ENCODE measurements around the gene LIFR.

The LIFR gene

GRCh38 chr5:38455796-38456330, 100.6 kb downstream of the LIFR start:
- DNase-seq (ENCODE audit: low read depth in 2 of 2), result no peak
- no peak for TF ChIP-seq CTCF (IDR thresholded peaks at IDR 0.05; ENCODE audit: low read depth, low read length)

GRCh38 chr5:38453921-38454320, 102.5 kb downstream of the LIFR start:
- no peak for DNase-seq (ENCODE audit: low read depth in 2 of 2)
- H3K4me3 ChIP-seq (replicated peaks in 1 of 2; ENCODE audit: low read depth in 2 of 2, low read length in 2 of 2), result no peak overlapping the region
- TF ChIP-seq CTCF (IDR thresholded peaks at IDR 0.05; ENCODE audit: low read depth, low read length), result no peak

More at GRCh38 chr5:38455796-38456330, 100.6 kb downstream of the LIFR start:
- H3K4me3 ChIP-seq (replicated peaks in 1 of 2; ENCODE audit: low read depth in 2 of 2, low read length in 2 of 2), result no peak overlapping the region

GRCh38 chr5:38453506-38453905, 102.9 kb downstream of the LIFR start:
- no peak for DNase-seq (ENCODE audit: low read depth in 2 of 2)
- no peak overlapping the region for H3K4me3 ChIP-seq (replicated peaks in 1 of 2; ENCODE audit: low read depth in 2 of 2, low read length in 2 of 2)

GRCh38 chr5:38452201-38452600, 104.2 kb downstream of the LIFR start:
- no peak for TF ChIP-seq CTCF (IDR thresholded peaks at IDR 0.05; ENCODE audit: low read depth, low read length)
- DNase-seq (ENCODE audit: low read depth in 2 of 2), result no peak
- H3K4me3 ChIP-seq (replicated peaks in 1 of 2; ENCODE audit: low read depth in 2 of 2, low read length in 2 of 2), result no peak overlapping the region

More at GRCh38 chr5:38453506-38453905, 102.9 kb downstream of the LIFR start:
- TF ChIP-seq CTCF (IDR thresholded peaks at IDR 0.05; ENCODE audit: low read depth, low read length), result no peak

- H3K4me3 ChIP-seq (replicated peaks in 1 of 2; ENCODE audit: low read depth in 2 of 2, low read length in 2 of 2), result no peak overlapping the region
- DNase-seq (ENCODE audit: low read depth in 2 of 2), result no peak
- TF ChIP-seq CTCF (IDR thresholded peaks at IDR 0.05; ENCODE audit: low read depth, low read length), result no peak
These were observed 105.2 kb downstream of the LIFR start for GRCh38 chr5:38451074-38451725.

- no peak for TF ChIP-seq CTCF (IDR thresholded peaks at IDR 0.05; ENCODE audit: low read depth, low read length)
- no peak overlapping the region for H3K4me3 ChIP-seq (replicated peaks in 1 of 2; ENCODE audit: low read depth in 2 of 2, low read length in 2 of 2)
- no peak for DNase-seq (ENCODE audit: low read depth in 2 of 2)
These were observed 105.8 kb downstream of the LIFR start for GRCh38 chr5:38450627-38451026.

Measured in cardiac fibroblast (primary cell).